Natural killer cell treated with Interleukin-12 subunit alpha and Interleukin-12 subunit beta and Interleukin-15 and Interleukin-18, amount 100 ng/mL, for 72 hours (primary cell): ENCODE data around the gene CTSZ. TPM values are rescaled to one million over a fixed set of nuclear protein-coding genes. Genes with fewer than 3 reads are reported as not detected.
"Not testable (repeated sequence)": the region's sequence is repeated elsewhere in the genome, so short reads cannot be mapped to it uniquely, and the experiment has no call there.

Source experiments
- ATAC-seq, 2 donors: fragments of 150-1000 bp; cut with Tn5 transposase in 1 of 2; sonication (Bioruptor Pico), chemical (Tn5 transposase) in 1 of 2; 2 replicates each; pipeline ENCODE4 v1.10.0; 2021
- DNase-seq: peaks from one replicate; pipeline ENCODE4 v3.0.0; 2022; ENCODE audit warnings: low spot score
- H3K27ac Mint-ChIP-seq, 2 donors: 1 replicate in 1 of 2; 2 replicates in 1 of 2; pipeline ENCODE4 v1.8.0; 2022; ENCODE audit warnings: mixed read lengths in 2 of 2, mild to moderate bottlenecking in 1 of 2, moderate library complexity in 1 of 2
- H3K27me3 Mint-ChIP-seq, 2 donors: 1 replicate in 1 of 2; 2 replicates in 1 of 2; pipeline ENCODE4 v1.8.0; 2022; ENCODE audit warnings: mixed read lengths in 2 of 2
- H3K36me3 Mint-ChIP-seq: one replicate; pipeline ENCODE4 v1.8.0; 2022; ENCODE audit warnings: mixed read lengths
- H3K4me1 Mint-ChIP-seq, 2 donors: 1 replicate in 1 of 2; 2 replicates in 1 of 2; pipeline ENCODE4 v1.8.0; 2022; ENCODE audit warnings: low read depth in 2 of 2, mixed read lengths in 2 of 2, mild to moderate bottlenecking in 1 of 2
- H3K4me3 Mint-ChIP-seq: one replicate; pipeline ENCODE4 v1.8.0; 2022; ENCODE audit warnings: mixed read lengths
- H3K9me3 Mint-ChIP-seq: 2 replicates; pipeline ENCODE4 v1.8.0; 2022; ENCODE audit warnings: mixed read lengths
- total RNA-seq, 2 donors: library from RNA; stranded (reverse); gene quantifications; one replicate each; pipeline ENCODE4 v1.2.3, GENCODE V29; 2022

Gene CTSZ
- total RNA-seq, 2 donors from 2014 or later, result 19.2 to 32.8 TPM

DNA sequence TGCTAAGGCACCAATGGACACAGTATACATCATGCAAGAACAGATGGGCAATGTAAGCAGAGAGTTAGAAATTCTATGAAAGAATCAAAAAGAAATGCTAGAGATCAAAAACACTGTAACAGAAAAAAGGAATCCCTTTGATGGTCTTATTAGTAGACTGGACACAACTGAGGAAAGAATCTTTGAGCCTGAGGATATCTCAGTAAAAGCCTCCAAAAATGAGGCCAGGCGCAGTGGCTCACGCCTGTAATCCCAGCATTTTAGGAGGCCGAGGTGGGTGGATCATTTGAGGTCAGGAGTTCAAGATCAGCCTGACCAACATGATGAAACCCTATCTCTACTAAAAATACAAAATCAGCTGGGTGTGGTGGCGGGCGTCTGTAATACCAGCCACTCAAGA lies 43.1 kb downstream of the CTSZ start:
- H3K27me3 Mint-ChIP-seq, result peaks cover 10 to 26% of the 10 kb centered on the region in 2 donors
- not testable (repeated sequence) for DNase-seq, H3K9me3 Mint-ChIP-seq, ATAC-seq, H3K4me1 Mint-ChIP-seq, H3K27ac Mint-ChIP-seq, H3K4me3 Mint-ChIP-seq, H3K36me3 Mint-ChIP-seq

DNA sequence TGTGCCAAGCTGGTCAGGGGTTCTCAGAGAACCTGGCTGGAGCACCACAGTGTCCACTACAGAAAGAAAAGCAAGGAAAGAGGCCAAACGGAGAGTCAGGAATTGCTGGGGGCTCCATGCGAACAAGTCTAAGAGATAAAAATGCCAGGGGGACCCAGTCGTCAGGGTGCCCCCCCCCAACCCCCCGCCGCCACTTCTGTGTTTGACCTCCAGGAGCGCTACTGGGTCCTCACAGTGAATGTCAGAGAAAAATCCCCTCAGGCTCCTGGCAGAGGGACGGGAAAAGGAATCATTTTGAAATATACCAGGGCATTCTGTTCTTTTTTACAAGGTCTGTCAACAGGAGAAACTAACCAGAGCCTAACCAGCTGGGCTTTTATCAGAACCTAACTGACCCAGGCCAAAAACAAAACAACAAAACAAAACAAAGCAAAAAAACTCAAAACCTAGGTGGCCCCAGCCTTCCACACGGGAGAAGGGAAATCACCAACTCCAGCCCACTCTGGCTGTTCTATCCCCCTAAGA lies 43.9 kb downstream of the CTSZ start:
- ATAC-seq (no peak), DNase-seq (no peak)
- Mint-ChIP-seq H3K27ac (no peak overlapping the region), H3K4me1 (no peaks in the 10 kb centered on the region), H3K36me3 (no peaks in the 10 kb centered on the region), H3K4me3 (no peak overlapping the region), H3K9me3 (no peaks in the 10 kb centered on the region), H3K27me3 (peaks cover 5 to 26% of the 10 kb centered on the region in 2 donors)

DNA sequence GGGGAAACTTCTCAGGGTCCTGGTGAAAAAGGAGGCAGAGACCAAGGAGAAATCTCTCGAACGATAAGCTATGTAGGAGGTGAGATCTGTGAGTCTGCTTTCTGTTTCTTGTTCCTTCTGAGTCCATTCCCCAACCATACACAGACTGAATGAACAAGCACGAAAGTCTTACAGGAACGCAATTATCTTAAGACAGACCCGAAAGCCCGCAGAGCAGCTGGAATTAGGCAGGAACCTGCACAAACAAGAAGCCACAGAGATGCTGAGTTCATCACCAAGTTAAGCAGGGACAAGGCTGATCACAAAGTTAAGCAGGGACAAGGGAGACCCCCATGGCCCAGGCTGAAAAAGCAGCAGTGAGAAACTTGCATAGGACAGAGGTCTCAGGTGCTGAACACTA lies 47.4 kb downstream of the CTSZ start:
- H3K4me1 Mint-ChIP-seq, result no peaks in the 10 kb centered on the region
- ATAC-seq, result no peak
- H3K36me3 Mint-ChIP-seq, result no peaks in the 10 kb centered on the region
- no peaks in the 10 kb centered on the region for H3K9me3 Mint-ChIP-seq
- no peak overlapping the region for H3K4me3 Mint-ChIP-seq
- no peak overlapping the region for H3K27ac Mint-ChIP-seq
- H3K27me3 Mint-ChIP-seq, result peaks cover 4 to 22% of the 10 kb centered on the region in 2 donors
- DNase-seq, result no peak

DNA sequence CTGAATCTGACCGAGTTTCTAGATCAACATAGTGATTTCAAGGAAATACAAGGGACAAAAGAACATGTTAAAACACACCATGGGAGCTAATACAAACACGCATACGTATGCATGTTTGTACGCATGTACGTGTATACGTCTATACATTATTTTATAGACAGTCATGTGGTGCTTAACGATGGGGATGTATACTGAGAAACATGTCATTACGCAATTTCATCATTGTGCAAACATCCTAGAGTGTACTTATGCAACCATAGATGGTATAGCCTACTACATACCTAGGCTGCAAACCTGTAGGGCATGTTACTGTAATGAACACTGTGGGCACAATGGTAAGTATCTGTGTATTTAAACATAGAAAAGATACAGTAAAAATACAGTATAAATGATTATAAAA lies 51.0 kb downstream of the CTSZ start:
- Mint-ChIP-seq H3K4me1 (no peaks in the 10 kb centered on the region), H3K27ac (no peak overlapping the region), H3K27me3 (peaks cover 5% of the 10 kb centered on the region in 2 donors), H3K4me3 (no peak overlapping the region), H3K36me3 (no peaks in the 10 kb centered on the region), H3K9me3 (no peaks in the 10 kb centered on the region)
- ATAC-seq, result peak in 1 of 2 donors; percentile 57
- DNase-seq, result no peak

DNA sequence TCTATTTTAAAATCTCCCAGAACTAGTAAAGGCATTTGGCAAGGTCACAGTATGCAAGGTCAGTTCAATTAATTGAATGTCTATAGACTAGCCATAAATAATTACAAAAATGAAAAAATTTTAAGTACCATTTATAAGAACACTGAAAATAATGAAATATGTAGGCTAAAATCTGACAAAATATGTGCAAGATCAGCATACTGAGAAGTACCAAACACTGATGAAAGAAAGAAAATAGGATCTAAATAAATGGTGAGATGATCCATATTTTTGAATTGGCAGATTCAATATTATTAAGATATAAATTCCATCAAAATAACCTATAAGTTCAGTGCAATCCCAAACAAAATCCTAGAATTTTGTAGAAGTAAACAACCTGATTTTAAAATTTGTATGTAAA lies 54.0 kb downstream of the CTSZ start:
- Mint-ChIP-seq H3K27me3 (peaks cover 7 to 8% of the 10 kb centered on the region in 2 donors), H3K36me3 (no peaks in the 10 kb centered on the region), H3K4me1 (no peaks in the 10 kb centered on the region)

DNA sequence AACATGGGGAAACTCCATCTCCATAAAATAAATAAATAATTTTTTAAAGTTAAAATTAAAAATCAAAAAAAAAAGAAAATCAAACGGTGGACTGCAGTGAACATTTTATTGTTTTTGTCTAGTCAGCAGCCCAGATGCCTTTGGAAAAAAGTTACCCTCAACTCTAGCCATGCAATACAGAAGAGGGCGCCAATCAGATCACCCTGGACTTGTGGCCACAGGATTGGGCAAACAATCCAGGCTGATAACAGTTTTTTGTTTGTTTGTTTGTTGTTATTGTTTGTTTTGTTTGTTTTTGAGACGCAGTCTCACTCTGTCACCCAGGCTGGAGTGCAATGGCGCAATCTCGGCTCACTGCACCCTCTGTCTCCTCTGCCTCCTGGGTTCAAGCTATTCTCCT lies 56.5 kb downstream of the CTSZ start:
- DNase-seq, result no peak
- H3K36me3 Mint-ChIP-seq, result no peaks in the 10 kb centered on the region
- no peaks in the 10 kb centered on the region for H3K9me3 Mint-ChIP-seq
- peaks cover 7 to 8% of the 10 kb centered on the region in 2 donors for H3K27me3 Mint-ChIP-seq
- H3K4me3 Mint-ChIP-seq, result no peak overlapping the region
- no peaks in the 10 kb centered on the region for H3K4me1 Mint-ChIP-seq
- no peak overlapping the region for H3K27ac Mint-ChIP-seq
- no peak for ATAC-seq

More for the DNA sequence above, 54.0 kb downstream of the CTSZ start:
- DNase-seq, result no peak
- Mint-ChIP-seq H3K9me3 (no peaks in the 10 kb centered on the region), H3K27ac (no peak overlapping the region), H3K4me3 (no peak overlapping the region)
- no peak for ATAC-seq

DNA sequence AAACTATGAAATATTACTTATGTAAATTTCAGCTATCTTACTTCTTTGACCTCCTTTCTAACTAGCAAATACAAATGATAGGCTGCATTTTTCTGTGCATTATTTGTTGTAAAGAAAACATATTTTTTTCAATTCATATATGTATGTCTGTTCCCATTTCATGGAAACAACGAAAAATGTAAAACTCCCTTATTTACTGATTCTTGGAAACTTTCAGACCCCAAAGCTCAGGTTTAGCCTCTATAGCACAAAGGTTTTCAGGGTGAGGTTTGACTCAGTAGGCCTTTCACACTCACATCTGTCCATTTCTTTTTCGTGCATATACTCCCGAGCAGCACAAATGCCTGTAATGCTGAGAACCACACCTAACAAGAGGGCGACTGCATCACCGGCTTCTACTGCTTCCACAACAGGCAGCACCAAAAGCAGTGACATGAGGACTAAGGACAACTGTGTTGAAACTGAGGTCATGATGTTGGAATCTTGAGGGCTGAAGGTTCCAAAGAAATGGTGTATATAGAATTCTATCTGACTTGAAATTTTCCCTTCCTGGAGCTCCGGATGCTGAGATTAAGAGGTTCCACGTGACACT lies 59.2 kb downstream of the CTSZ start:
- not testable (repeated sequence) for H3K27ac Mint-ChIP-seq, H3K36me3 Mint-ChIP-seq, ATAC-seq, H3K4me1 Mint-ChIP-seq, DNase-seq, H3K9me3 Mint-ChIP-seq, H3K4me3 Mint-ChIP-seq, H3K27me3 Mint-ChIP-seq

DNA sequence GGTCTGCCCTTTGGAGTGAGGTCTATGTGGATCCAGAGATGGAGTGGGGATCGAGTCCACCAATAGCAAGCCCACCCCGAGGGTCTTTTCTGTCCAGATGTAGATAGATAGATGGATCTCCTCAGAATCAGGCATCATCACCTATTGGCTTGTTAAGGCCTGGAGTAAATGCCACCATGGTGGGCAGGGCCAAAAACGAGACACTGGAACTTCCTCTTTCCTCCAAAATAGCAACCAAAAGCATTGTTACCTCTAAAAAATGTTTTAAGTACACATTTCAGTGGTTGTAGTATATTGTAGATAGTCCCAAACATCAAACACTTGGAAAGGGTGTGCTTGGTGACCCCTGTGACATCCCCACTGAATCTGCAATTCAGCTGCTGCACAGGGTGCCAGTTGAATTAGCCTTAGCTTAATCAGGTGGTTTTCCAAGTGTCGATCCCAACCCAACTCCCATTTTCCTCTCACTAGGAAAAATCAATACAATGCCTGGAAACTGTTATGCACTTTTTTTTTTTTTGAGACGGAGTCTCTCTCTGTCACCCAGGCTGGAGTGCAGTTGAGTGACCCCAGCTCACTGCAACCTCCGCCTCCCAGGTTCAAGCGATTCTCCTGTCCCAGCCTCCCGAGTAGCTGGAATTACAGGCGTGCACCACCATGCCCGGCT lies 61.0 kb downstream of the CTSZ start:
- ATAC-seq (no peak), DNase-seq (no peak)
- peaks cover 5 to 9% of the 10 kb centered on the region in 2 donors for H3K27me3 Mint-ChIP-seq
- no peaks in the 10 kb centered on the region for H3K36me3 Mint-ChIP-seq
- H3K4me3 Mint-ChIP-seq, result no peak overlapping the region
- no peak overlapping the region for H3K27ac Mint-ChIP-seq
- H3K9me3 Mint-ChIP-seq, result no peaks in the 10 kb centered on the region
- no peaks in the 10 kb centered on the region for H3K4me1 Mint-ChIP-seq

Other genes with a start within 250 kb of the CTSZ start
- 1 to 10 TPM in 1 of 2 donors, under 1 TPM in 1; 0.29 to 4.7 TPM for gene GNAS-AS1, start 156.4 kb downstream of the CTSZ start, total RNA-seq
- gene GNAS, start 154.5 kb downstream of the CTSZ start, total RNA-seq, result 100 to 1,000 TPM; 459 to 740 TPM
- gene NELFCD, start 26.0 kb downstream of the CTSZ start, total RNA-seq, result 100 to 1,000 TPM in 1 of 2 donors, 10 to 100 TPM in 1; 89.1 to 106 TPM
- gene TUBB1, start 12.2 kb upstream of the CTSZ start, total RNA-seq, result not detected
- gene ATP5F1E, start 25.1 kb upstream of the CTSZ start, total RNA-seq, result 10 to 100 TPM; 62.2 to 72.3 TPM
- gene PRELID3B, start 35.5 kb upstream of the CTSZ start, total RNA-seq, result 10 to 100 TPM; 82.8 to 89.0 TPM
- 1 to 10 TPM; 3.3 to 5.7 TPM for gene ZNF831, start 156.6 kb upstream of the CTSZ start, total RNA-seq